Motor neuron (in vitro differentiated cells): Measurements from ENCODE around the gene CRB1. TPM values are rescaled to one million over a fixed set of nuclear protein-coding genes. Genes with fewer than 3 reads are reported as not detected.

ENCODE experiments used
- ATAC-seq, 8 experiments: fragments of 200-7000 bp; cut with Tn5 transposase; replicated peaks in 6 of 8; 2 replicates each; pipeline ENCODE4 v1.8.0; 2021; ENCODE audit warnings: mild to moderate bottlenecking in 8 of 8, moderate library complexity in 8 of 8
- H3K27ac ChIP-seq, 2 donors: fragments of 250-450 bp; sonication (Bioruptor Pico); 2 replicates each; pipeline ENCODE4 v1.9.0; 2021; ENCODE audit warnings: antibody characterized with exemption in 2 of 2, mild to moderate bottlenecking in 2 of 2, moderate library complexity in 1 of 2
- H3K4me1 ChIP-seq, 2 donors: fragments of 250-450 bp; sonication (Bioruptor Pico); replicated peaks in 1 of 2; 2 replicates each; pipeline ENCODE4 v1.6.1; 2021; ENCODE audit warnings: antibody characterized with exemption in 2 of 2, mild to moderate bottlenecking in 2 of 2, moderate library complexity in 1 of 2
- H3K4me3 ChIP-seq, 5 donors: fragments of 250-450 bp; sonication (Bioruptor Pico); 2 replicates each; pipeline ENCODE4 v1.9.0; 2021; ENCODE audit warnings: antibody characterized with exemption in 5 of 5, mild to moderate bottlenecking in 5 of 5, moderate library complexity in 4 of 5
- WGBS, 10 experiments: fragments of 450-650 bp; shearing (Covaris generic); methylation state at CpG; one replicate each; pipeline ENCODE4 v1.0.0; 2022; 5-methylcytosine and 5-hydroxymethylcytosine counted together
- in situ Hi-C, 9 experiments: fragments of 400-800 bp; cut with MboI; loops; one replicate each; pipeline ENCODE4 v1.15.0; 2021; ENCODE audit warnings: low sequenced_read_pairs in 9 of 9, low pct_unique_long_range_greater_than_20kb in 2 of 9; ENCODE audit not compliant: unreplicated experiment in 9 of 9
- total RNA-seq, 8 experiments: library from RNA; unstranded; fragments of 300-600 nt; gene quantifications; 2 replicates each; pipeline versions ENCODE4 v1.2.3 to v1.2.4, GENCODE V29; 2022

The CRB1 gene
- total RNA-seq, 8 experiments from 2014 or later, result 0.66 to 24.9 (median 14.2) TPM

- H3K27ac ChIP-seq, result peak overlapping the region in 1 of 2 donors; percentile 1
These were observed 167.2 kb downstream of the CRB1 start for GRCh38 chr1:197435224-197435623.

DNA sequence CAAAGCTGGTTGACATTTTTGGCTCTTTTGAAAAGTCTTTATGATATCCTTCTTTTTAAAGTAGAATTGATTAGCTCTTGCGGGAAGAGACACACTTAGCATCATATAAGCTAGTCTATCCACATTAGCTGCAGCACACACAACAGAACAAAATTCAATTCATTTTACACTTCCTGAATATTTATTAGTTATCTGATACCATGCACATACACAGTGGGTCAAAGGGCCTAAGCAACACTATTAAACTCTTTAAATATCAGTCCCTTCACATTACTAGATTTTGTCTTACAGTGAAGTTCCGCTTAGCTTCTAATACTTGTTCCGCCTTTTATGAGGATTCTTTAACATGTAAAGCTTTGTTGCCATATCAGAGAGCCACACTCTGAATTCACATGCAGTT lies 169.5 kb downstream of the CRB1 start:
- in situ Hi-C loops, result no loop called here
- 0 to 97% (median 50%) methylated on average over 1 to 3 of the region's 3 CpGs for WGBS, 10 experiments
- H3K4me3 ChIP-seq, result no peak overlapping the region
- H3K4me1 ChIP-seq, result peaks cover 83 to 97% of the 10 kb centered on the region in 2 donors
- peak overlapping the region; percentile 45 to 50 for H3K27ac ChIP-seq
- ATAC-seq, result peak; percentile 3 to 51 (median 22)

More at GRCh38 chr1:197435224-197435623, 167.2 kb downstream of the CRB1 start:
- in situ Hi-C loops, result no loop called here
- peak in 7 of 8 experiments; percentile 20 to 77 (median 65) for ATAC-seq
- H3K4me3 ChIP-seq, result no peak overlapping the region
- 0% methylated on average over 1 of the region's 1 CpG; no CpG with 5 or more reads in 4 of the 10 experiments for WGBS, 10 experiments
- peaks cover 71 to 75% of the 10 kb centered on the region in 2 donors for H3K4me1 ChIP-seq

GRCh38 chr1:197438010-197438790 lies 170.1 kb downstream of the CRB1 start:
- H3K4me1 ChIP-seq, result peaks cover 81 to 96% of the 10 kb centered on the region in 2 donors
- no peak overlapping the region for H3K4me3 ChIP-seq
- in situ Hi-C loops, result no loop called here
- WGBS, 10 experiments, result 0 to 50% (median 4%) methylated on average over 1 to 3 of the region's 3 CpGs; no CpG with 5 or more reads in 1 of the 10 experiments
- ATAC-seq, result peak; percentile 61 to 88 (median 82)
- H3K27ac ChIP-seq, result peak overlapping the region; percentile 45 to 50

- in situ Hi-C loops, result no loop called here
These were observed 171.7 kb downstream of the CRB1 start for GRCh38 chr1:197439708-197440280.

DNA sequence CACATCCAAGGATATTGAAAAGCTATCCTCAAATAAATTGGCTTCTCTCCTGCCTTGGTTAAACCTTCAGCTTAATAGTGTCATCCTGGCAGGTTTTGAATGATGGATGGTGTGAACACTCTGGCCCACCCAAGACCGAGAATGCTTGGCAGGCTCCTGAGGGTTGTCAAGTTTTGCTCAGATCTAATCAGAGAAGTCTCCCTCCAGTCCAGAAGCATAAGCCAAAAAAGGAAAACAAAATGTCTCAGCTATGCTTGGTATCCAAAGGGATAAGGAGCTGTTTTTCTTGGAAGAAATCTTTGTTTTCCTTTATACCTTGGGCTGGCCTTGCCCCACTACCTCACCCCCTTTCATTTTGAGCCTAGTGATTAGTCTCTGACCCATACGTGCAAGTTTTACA lies 172.7 kb downstream of the CRB1 start:
- WGBS, 10 experiments, result 35 to 100% (median 67%) methylated on average over 1 to 2 of the region's 2 CpGs; no CpG with 5 or more reads in 1 of the 10 experiments
- no peak for ATAC-seq
- H3K27ac ChIP-seq, result peak overlapping the region in 1 of 2 donors; percentile 54
- H3K4me1 ChIP-seq, result peaks cover 57 to 71% of the 10 kb centered on the region in 2 donors
- in situ Hi-C loops, result no loop called here
- H3K4me3 ChIP-seq, result no peak overlapping the region

More at GRCh38 chr1:197439708-197440280, 171.7 kb downstream of the CRB1 start:
- 0 to 81% (median 44%) methylated on average over 2 to 4 of the region's 4 CpGs for WGBS, 10 experiments
- Histone ChIP-seq H3K4me3 (no peak overlapping the region), H3K4me1 (peaks cover 67 to 80% of the 10 kb centered on the region in 2 donors), H3K27ac (peak overlapping the region; percentile 0 to 14)
- peak in 1 of 8 experiments; percentile 18 for ATAC-seq

DNA sequence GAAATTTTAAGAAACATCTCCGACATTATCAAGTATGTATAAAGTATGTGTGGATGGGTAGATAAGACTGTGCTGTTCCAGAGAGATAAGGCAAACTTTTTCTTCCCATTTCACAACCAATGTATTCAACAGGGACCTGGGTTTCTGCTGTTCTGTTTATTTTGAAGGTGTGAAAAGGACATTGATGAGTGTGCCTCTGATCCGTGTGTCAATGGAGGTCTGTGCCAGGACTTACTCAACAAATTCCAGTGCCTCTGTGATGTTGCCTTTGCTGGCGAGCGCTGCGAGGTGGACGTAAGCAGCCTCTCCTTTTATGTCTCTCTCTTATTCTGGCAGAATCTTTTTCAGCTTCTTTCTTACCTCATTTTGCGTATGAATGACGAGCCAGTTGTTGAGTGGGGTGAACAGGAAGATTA lies 174.0 kb downstream of the CRB1 start:
- ATAC-seq, result peak in 4 of 8 experiments; percentile 8 to 47 (median 13)
- no peak overlapping the region for H3K4me3 ChIP-seq
- in situ Hi-C loops, result no loop called here
- 15 to 71% (median 27%) methylated on average over 2 to 8 of the region's 8 CpGs for WGBS, 10 experiments
- peaks cover 47 to 58% of the 10 kb centered on the region in 2 donors for H3K4me1 ChIP-seq
- no peak overlapping the region for H3K27ac ChIP-seq

- 0 to 100% (median 80%) methylated on average over 1 of the region's 1 CpG; no CpG with 5 or more reads in 3 of the 10 experiments for WGBS, 10 experiments
- peak in 1 of 8 experiments; percentile 62 for ATAC-seq
- Histone ChIP-seq H3K4me1 (peaks cover 19 to 31% of the 10 kb centered on the region in 2 donors), H3K4me3 (no peak overlapping the region), H3K27ac (no peak overlapping the region)
- in situ Hi-C loops, result no loop called here
These were observed 176.7 kb downstream of the CRB1 start for GRCh38 chr1:197444755-197445154.

GRCh38 chr1:197448121-197448779 lies 180.2 kb downstream of the CRB1 start:
- no peak overlapping the region for H3K27ac ChIP-seq
- 21 to 100% (median 91%) methylated on average over 1 to 2 of the region's 2 CpGs for WGBS, 10 experiments
- H3K4me1 ChIP-seq, result no peaks in the 10 kb centered on the region
- no peak for ATAC-seq
- in situ Hi-C loops, result no loop called here
- H3K4me3 ChIP-seq, result no peak overlapping the region

- 41 to 93% (median 81%) methylated on average over 2 to 5 of the region's 5 CpGs for WGBS, 10 experiments
- H3K4me3 ChIP-seq, result no peak overlapping the region
These were observed 183.3 kb downstream of the CRB1 start for GRCh38 chr1:197451381-197451780.

DNA sequence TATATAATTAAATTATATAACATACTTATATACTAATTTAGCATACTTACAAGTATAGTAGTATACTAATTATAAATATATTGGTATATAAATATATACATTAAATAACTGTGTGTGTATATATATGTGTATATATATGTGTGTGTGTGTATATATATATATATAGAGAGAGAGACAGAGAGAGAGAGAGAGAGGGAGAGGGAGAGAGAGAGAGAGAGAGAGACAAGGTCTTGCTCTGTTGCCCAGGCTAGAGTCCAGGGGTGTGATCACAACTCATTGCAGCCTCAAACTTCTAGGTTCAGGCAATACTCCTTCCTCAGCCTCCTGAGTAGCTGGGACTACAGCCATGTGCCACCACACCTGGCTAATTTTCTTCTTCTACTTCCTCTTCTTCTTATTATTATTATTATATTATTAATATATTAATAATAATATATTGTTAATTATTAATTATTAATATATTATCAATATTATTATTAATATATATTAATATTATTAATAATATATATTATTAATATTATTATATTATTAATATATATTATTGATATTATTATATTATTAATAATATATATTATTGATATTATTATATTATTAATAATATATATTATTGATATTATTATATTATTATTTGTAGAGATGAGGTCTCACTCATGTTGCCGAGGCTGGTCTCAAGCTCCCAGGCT lies 185.5 kb downstream of the CRB1 start:
- ATAC-seq, result no peak
- no peak overlapping the region for H3K4me3 ChIP-seq
- H3K27ac ChIP-seq, result no peak overlapping the region
- peaks cover 0 to 6% of the 10 kb centered on the region in 2 donors for H3K4me1 ChIP-seq
- WGBS, 10 experiments, result 78 to 100% (median 100%) methylated on average over 1 of the region's 1 CpG; no CpG with 5 or more reads in 3 of the 10 experiments
- in situ Hi-C loops, result no loop called here

More at GRCh38 chr1:197451381-197451780, 183.3 kb downstream of the CRB1 start:
- peak in 1 of 8 experiments; percentile 20 for ATAC-seq
- in situ Hi-C loops, result no loop called here
- H3K4me1 ChIP-seq, result no peaks in the 10 kb centered on the region
- H3K27ac ChIP-seq, result no peak overlapping the region

GRCh38 chr1:197462539-197462938 lies 194.5 kb downstream of the CRB1 start:
- Histone ChIP-seq H3K4me3 (no peak overlapping the region), H3K4me1 (peaks cover 38 to 77% of the 10 kb centered on the region in 2 donors), H3K27ac (no peak overlapping the region)
- in situ Hi-C loops, result no loop called here
- ATAC-seq, result no peak
- WGBS, 10 experiments, result 58 to 96% (median 85%) methylated on average over 1 to 5 of the region's 5 CpGs

GRCh38 chr1:197463142-197463541 lies 195.1 kb downstream of the CRB1 start:
- ATAC-seq, result no peak
- Histone ChIP-seq H3K27ac (peak overlapping the region in 1 of 2 donors; percentile 21), H3K4me3 (no peak overlapping the region), H3K4me1 (peaks cover 38 to 77% of the 10 kb centered on the region in 2 donors)
- in situ Hi-C loops, result no loop called here
